Measurements from ENCODE around the gene DUSP18.

DUSP18 gene

GRCh38 chr22:30614268-30614667, 53.4 kb downstream of the DUSP18 start:
- no peak overlapping the region for H3K4me3 ChIP-seq (replicated peaks in 1 of 2; ENCODE audit: low read depth in 2 of 2, low read length in 2 of 2)
- no peak for DNase-seq (ENCODE audit: low read depth in 2 of 2)
- no peak for TF ChIP-seq CTCF (IDR thresholded peaks at IDR 0.05; ENCODE audit: low read depth, low read length)

GRCh38 chr22:30612789-30613188, 54.9 kb downstream of the DUSP18 start:
- H3K4me3 ChIP-seq (replicated peaks in 1 of 2; ENCODE audit: low read depth in 2 of 2, low read length in 2 of 2) = no peak overlapping the region
- TF ChIP-seq CTCF (IDR thresholded peaks at IDR 0.05; ENCODE audit: low read depth, low read length) = no peak
- DNase-seq (ENCODE audit: low read depth in 2 of 2) = no peak

Data from cardiac fibroblast (primary cell).